Glutamatergic neuron (in vitro differentiated cells): ENCODE measurements around the gene TOX2. TPM values are rescaled to one million over a fixed set of nuclear protein-coding genes. Genes with fewer than 3 reads are reported as not detected.

Experiments
- DNase-seq: peaks from one replicate; pipeline ENCODE4 v3.0.0; 2022
- H3K27ac Mint-ChIP-seq: one replicate; pipeline ENCODE4 v1.8.0; 2020; ENCODE audit warnings: mild to moderate bottlenecking, mixed read lengths, inconsistent platforms; ENCODE audit not compliant: unreplicated experiment
- H3K27me3 Mint-ChIP-seq: one replicate; pipeline ENCODE4 v1.8.0; 2020; ENCODE audit warnings: mild to moderate bottlenecking, moderate library complexity, mixed read lengths, inconsistent platforms; ENCODE audit not compliant: unreplicated experiment
- H3K36me3 Mint-ChIP-seq: one replicate; pipeline ENCODE4 v1.8.0; 2020; ENCODE audit warnings: mild to moderate bottlenecking, mixed read lengths, inconsistent platforms; ENCODE audit not compliant: unreplicated experiment
- H3K4me1 Mint-ChIP-seq: one replicate; pipeline ENCODE4 v1.8.0; 2020; ENCODE audit warnings: mild to moderate bottlenecking, low read depth, mixed read lengths, inconsistent platforms; ENCODE audit not compliant: unreplicated experiment
- H3K4me3 Mint-ChIP-seq: one replicate; pipeline ENCODE4 v1.8.0; 2020; ENCODE audit warnings: mild to moderate bottlenecking, mixed read lengths, inconsistent platforms; ENCODE audit not compliant: unreplicated experiment
- H3K9me3 Mint-ChIP-seq: one replicate; pipeline ENCODE4 v1.8.0; 2020; ENCODE audit warnings: mild to moderate bottlenecking, moderate library complexity, mixed read lengths, inconsistent platforms; ENCODE audit not compliant: unreplicated experiment
- CTCF ChIP-seq: fragments of 200-600 bp; sonication (generic); IDR thresholded peaks from one replicate; pipeline ENCODE4 v1.5.0; 2021; ENCODE audit not compliant: partially characterized antibody, unreplicated experiment
- total RNA-seq: library from RNA; stranded (reverse); fragmentation: NEBNext Ultra II Directional; extraction: Animal tissue kit (Norgen Biotek cat#: 25700); gene quantifications from one replicate; pipeline ENCODE4 v1.2.1, GENCODE V29; 2021; ENCODE audit not compliant: unreplicated experiment

TOX2 gene
- total RNA-seq, 1 donor from 2014 or later = 11.0 TPM

- no peak overlapping the region for H3K27ac Mint-ChIP-seq
- H3K36me3 Mint-ChIP-seq = no peaks in the 10 kb centered on the region
- H3K9me3 Mint-ChIP-seq = no peaks in the 10 kb centered on the region
- H3K4me3 Mint-ChIP-seq = no peak overlapping the region
- DNase-seq = no peak
- TF ChIP-seq CTCF = no peak
- H3K4me1 Mint-ChIP-seq = no peaks in the 10 kb centered on the region
- H3K27me3 Mint-ChIP-seq = peaks cover 3% of the 10 kb centered on the region
These were observed 159.8 kb downstream of the TOX2 start for GRCh38 chr20:44074252-44075151.

- H3K27me3 Mint-ChIP-seq = peaks cover 3% of the 10 kb centered on the region
- H3K4me1 Mint-ChIP-seq = no peaks in the 10 kb centered on the region
- TF ChIP-seq CTCF = no peak
- no peaks in the 10 kb centered on the region for H3K36me3 Mint-ChIP-seq
- H3K4me3 Mint-ChIP-seq = no peak overlapping the region
- H3K9me3 Mint-ChIP-seq = no peaks in the 10 kb centered on the region
- H3K27ac Mint-ChIP-seq = no peak overlapping the region
- no peak for DNase-seq
These were observed 160.7 kb downstream of the TOX2 start for GRCh38 chr20:44075191-44075949.

- peaks cover 3% of the 10 kb centered on the region for H3K27me3 Mint-ChIP-seq
- H3K27ac Mint-ChIP-seq = no peak overlapping the region
- H3K9me3 Mint-ChIP-seq = no peaks in the 10 kb centered on the region
- no peak for DNase-seq
- H3K4me1 Mint-ChIP-seq = no peaks in the 10 kb centered on the region
- H3K36me3 Mint-ChIP-seq = no peaks in the 10 kb centered on the region
- TF ChIP-seq CTCF = no peak
- no peak overlapping the region for H3K4me3 Mint-ChIP-seq
These were observed 161.2 kb downstream of the TOX2 start for GRCh38 chr20:44075950-44076232.

GRCh38 chr20:44079291-44079690, 164.6 kb downstream of the TOX2 start:
- H3K27me3 Mint-ChIP-seq = peaks cover 2% of the 10 kb centered on the region
- H3K4me1 Mint-ChIP-seq = no peaks in the 10 kb centered on the region
- H3K4me3 Mint-ChIP-seq = no peak overlapping the region
- no peak overlapping the region for H3K27ac Mint-ChIP-seq
- H3K9me3 Mint-ChIP-seq = no peaks in the 10 kb centered on the region
- H3K36me3 Mint-ChIP-seq = no peaks in the 10 kb centered on the region
- TF ChIP-seq CTCF = no peak
- DNase-seq = no peak

GRCh38 chr20:44080064-44080463, 165.4 kb downstream of the TOX2 start:
- H3K36me3 Mint-ChIP-seq = no peaks in the 10 kb centered on the region
- TF ChIP-seq CTCF = no peak
- no peak for DNase-seq
- H3K4me1 Mint-ChIP-seq = no peaks in the 10 kb centered on the region
- H3K4me3 Mint-ChIP-seq = no peak overlapping the region
- H3K27ac Mint-ChIP-seq = no peak overlapping the region
- no peaks in the 10 kb centered on the region for H3K9me3 Mint-ChIP-seq
- peaks cover 1% of the 10 kb centered on the region for H3K27me3 Mint-ChIP-seq
